HG02938 (cell line): Measurements from ENCODE around the gene PDE3A.
"Not testable (repeated sequence)": the region's sequence is repeated elsewhere in the genome, so short reads cannot be mapped to it uniquely, and the experiment has no call there.

ENCODE experiments used
- ATAC-seq: cut with Tn5 transposase; IDR thresholded peaks from one replicate; pipeline ENCODE4 v1.9.1; 2021; ENCODE audit warnings: mild to moderate bottlenecking, moderate library complexity; ENCODE audit not compliant: unreplicated experiment

The PDE3A gene

DNA sequence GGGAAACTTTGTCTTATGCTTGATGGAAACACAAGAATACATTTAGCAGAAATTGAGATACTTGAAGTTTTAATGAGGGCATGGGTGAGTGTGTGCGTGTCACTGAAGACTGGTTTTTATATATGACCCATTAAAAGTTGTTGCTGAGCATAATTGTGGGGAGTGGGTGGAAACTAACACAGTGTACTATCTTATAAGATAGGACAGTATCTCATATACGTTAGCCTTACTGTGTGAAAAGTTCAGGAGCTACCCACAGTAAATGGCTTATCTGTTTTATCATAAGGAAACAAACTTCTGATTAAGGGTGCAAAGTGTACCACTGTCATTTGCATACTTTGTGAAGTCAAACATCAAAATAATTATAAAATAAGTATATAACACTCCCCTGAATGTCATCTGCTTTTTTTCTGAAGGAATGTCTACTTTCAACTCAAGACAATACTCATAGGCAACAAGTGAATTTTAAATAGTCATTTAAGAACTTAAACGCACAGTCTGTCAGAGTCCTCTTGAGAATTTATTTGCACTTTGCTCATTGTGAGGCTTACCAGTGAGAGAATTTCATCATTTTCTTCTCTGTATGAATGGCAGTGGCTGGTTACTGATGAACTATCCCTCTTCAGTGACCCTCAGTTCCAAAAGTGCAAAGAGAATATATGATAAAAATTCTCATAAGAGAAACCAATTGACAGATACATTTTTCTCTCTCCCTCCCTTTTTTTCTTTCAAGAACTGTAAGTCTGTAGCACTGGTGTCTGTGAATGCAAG is 4.2 kb downstream of the PDE3A start:
- no peak for ATAC-seq

DNA sequence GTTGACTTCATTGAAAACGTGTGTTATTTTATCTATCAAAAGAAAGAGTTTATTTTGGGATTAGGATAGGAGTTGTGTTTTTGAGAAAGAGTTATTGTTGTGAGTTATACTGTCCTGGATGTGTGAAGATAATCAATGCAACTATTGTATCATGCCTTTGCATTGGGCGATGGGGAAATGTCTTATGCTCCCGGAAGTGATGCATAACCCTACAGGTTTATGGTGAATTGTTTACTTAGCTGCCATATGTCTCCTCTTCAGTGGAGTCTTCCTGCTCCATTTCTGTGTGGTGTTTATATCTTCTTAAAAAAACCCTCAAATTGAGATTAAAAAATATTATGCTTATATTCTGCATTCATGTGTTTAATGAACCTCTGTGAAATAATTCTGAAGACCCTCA is 6.5 kb downstream of the PDE3A start:
- no peak for ATAC-seq

DNA sequence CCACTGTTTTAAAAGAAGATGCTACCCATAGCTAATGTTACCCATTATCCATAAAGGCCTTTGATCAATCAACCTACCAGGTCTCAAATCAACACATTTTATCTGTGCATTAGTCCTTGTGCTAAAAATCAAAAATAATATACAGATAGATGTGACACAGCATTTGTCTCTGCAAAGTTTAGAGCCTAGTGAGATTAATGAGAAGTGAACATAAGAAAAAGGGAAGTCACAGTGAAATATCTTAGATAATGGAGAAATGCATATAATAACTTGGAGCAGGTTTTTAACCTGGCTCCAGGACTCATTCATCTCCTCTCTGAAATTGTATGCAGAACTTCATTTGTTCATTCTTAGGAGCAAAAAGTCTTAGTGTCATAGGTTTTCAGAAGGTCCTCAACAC is 7.2 kb downstream of the PDE3A start:
- no peak for ATAC-seq

DNA sequence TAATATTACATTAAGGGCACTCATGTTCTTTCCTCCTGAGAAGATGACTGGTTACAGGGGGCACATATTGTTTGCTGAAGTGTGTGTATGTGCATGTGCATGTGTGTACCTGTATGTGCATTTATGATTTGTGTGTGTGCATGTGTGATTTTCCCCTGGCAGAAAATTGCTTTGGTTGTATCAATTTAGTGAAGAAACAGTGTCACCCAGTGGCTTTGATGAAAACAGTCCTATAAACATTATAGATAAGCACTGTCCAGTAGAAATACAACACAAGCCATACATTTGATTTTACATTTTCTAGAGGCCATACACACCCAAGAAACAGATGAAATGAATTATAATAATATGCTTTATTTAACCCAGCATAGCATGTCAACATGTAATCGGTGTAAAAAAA is 8.6 kb downstream of the PDE3A start:
- no peak for ATAC-seq

DNA sequence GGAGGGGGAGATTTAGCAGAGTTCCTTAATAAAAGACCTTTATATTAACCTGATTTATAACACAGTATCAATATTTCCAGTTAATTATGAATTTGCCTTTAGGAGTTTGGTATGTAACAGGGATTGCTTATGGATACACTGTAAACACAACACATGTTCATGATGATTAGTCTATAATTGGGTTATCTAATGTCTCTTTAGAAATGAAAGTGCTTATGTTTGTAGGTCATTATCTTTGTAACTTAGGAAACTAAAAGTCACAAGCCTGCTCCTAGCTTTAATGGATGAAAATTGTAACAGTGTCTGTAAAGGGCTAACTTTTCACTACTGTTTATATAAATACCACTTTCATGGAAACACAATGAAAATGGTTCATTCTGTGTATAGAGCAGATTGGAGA is 9.4 kb downstream of the PDE3A start:
- no peak for ATAC-seq

DNA sequence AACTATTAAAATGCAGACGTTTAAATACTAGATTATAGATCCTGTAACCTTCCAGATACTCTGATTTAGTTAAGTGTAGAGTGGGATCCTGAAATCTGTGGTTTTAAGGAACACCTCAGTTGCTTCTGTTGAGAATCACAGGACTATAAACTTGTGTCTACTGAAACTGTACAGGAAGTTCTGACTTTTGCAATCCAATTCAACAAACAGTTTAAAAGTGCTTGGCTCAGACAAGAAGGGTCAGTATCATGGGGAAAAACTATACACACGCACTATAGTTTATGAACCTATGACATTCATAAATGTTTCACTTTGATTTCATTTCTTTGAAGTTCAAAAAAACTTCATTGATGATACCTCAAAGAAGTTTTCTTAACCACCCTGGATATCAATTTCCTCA is 13.8 kb downstream of the PDE3A start:
- no peak for ATAC-seq

DNA sequence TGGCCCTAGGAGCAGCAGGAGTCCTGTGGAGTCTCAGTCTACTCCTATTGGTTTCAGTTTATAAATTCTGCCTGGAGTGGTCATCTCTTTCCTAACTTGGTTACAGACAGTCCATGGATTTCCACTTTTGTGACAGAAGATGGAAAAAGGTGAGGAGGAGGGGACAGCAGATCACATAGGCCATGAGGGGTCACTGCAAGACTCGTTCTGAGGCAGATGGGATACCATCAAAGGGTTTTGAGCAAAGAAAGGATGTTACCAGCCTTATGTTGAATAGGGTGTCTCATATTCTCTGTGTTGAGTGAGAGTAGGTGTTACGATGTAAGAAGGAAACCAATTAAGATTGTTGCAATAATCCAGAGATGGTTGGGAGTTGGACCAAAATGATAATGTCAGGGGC is 15.3 kb downstream of the PDE3A start:
- no peak for ATAC-seq

DNA sequence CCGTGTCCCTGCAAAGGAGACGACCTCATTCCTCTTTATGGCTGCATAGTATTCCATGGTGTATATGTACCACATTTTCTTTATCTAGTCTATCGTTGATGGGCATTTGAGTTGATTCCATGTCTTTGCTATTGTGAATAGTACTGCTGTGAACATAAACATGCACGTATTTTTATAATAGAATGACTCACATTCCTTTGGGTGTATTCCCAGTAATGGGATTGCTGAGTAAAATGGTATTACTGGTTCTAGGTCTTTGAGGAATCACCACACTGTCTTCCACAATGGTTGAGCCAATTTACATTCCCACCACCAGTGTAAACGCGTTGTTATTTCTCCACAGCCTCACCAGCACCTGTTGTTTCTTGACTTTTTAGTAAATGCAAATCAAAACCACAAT is 16.5 kb downstream of the PDE3A start:
- ATAC-seq = not testable (repeated sequence)

DNA sequence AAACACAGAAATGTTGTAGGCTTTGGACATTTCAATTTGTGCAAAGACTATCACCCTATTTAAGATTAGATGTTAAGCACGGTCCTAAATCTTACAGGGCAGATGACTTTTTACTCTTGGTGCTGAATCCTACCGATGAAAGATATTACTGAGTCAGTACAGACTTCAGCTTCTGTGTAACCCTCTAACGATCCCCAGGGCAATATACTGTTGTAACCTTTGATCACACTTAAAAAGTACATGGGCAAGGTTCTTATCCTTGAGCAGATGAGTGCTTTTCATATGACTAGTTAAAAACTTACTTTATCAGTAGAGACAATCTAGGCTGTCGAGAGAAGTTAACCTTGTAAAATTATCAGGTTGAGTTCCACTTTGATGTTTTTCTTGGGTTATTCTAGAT is 22.5 kb downstream of the PDE3A start:
- no peak for ATAC-seq

DNA sequence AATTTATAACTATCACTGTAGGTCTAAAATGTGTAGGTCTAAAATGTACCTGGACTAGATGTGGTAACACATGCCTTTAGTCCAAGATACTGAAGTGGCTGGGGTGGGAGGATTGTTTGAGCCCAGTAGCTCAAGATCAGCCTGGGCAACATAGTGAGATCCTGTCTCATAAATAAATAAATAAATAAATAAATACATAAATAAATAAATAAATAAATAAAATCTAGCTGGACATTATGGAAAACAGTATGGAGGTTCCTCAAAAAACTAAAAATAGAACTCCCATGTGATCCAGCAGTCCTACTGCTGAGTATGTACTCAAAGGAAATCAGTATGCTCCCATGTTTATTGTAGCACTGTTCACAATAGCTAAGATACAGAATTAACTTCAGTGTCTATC is 24.0 kb downstream of the PDE3A start:
- no peak for ATAC-seq

DNA sequence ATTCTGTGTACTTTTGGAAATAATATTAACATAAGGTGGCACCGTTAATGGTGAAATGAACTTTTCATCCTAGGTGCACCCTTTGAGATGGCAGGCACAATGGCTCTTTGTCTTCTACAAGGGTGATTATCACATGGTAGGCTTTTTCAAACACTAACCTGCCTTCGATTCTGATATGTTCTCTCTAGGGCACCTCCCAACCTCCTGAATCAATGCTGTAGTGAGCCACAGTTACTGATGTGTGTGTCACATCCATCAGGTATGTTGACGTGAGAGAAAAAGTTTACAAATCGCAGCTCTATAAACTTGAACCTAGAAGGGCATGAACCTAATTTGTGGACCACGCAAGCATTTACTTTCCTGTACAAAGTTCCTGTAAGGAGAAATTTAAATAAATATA is 25.4 kb downstream of the PDE3A start:
- no peak for ATAC-seq

DNA sequence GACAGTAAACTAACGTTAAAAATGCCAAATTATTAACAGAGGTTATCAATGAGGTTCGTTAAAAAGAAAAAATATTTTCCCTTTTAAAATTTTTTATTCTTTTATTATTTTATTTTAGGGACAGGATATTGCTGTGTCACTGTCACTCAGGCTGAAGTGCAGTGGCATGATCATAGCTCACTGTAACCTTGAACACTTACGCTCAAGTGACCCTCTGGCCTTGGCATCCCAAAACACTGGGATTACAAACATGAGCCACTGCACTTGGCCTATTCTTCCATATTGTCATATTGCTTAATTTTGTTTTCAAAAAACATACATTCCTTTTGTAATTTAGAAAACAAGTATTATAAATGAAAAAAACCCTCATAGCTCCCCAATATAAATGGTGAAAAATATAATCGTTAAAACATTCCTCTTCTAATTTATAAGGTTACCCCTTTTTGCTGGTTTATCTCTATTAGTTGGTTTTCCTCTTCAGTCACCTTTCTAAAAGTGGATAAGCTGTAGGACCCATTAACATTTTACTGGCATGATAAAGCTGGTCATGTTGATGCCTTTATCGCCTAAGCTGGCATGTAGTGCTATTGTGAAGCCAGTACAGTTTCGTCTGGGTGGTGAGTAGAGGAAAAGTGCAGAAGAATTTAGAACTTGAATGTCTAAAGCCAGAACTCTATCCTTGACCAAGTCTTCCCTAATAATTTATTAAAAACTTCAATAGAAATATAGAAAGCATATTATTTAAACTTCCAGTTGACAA is 27.6 kb downstream of the PDE3A start:
- no peak for ATAC-seq

DNA sequence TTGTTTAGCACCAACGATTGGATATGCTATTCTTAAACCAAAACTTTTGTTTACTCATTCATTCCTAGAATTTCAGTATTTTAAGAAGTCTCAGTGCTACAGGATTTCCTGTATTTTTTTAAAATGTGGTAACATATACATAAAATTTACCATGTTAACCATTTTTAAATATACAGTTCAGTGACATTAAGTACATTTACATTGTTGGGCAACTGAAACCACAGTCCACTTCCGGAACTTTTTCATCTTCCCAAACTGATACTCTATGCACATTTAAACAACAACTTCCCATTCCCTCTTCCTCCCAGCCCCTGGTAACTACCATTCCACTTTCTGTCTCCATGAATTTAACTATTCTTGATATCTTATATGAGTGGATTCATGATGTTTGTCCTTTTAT is 30.3 kb downstream of the PDE3A start:
- no peak for ATAC-seq

DNA sequence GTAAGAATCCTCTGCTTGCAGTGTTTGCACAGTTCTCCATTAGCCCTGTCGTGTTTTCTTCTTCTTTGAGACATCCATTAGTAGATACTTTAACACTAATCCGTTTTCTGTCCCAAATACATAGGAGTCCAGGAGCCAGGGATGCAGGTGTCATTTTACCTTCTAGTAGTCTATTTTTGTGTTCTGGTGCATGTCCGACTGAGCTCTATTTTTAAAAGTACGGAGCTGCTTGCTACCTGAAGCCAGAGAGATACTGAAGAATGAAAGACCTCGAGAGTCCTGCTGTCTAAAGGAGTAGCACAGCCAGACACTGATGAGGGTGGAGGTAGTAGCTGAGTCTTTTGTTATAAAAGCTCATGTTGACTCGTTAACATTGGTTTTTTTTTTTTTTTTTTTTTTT is 31.7 kb downstream of the PDE3A start:
- no peak for ATAC-seq

DNA sequence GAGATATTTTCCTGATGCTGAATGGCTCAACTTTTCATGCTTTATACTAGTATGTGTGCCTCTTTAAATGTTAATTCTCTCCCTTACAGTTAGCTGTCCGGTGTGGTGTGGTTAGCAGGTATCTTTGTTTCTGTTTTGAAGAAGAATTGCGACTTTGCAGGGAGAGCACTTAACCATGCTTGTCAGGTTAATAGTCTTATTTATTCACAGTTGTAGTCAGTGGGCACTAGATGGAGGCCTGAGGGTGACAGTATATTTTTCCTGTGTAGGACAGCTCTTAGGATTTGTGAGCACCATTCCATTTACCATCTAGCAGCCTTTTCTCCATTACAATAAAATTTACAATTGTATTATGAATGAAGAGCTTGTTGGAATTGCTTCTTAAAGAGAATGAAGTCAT is 34.9 kb downstream of the PDE3A start:
- ATAC-seq = no peak

DNA sequence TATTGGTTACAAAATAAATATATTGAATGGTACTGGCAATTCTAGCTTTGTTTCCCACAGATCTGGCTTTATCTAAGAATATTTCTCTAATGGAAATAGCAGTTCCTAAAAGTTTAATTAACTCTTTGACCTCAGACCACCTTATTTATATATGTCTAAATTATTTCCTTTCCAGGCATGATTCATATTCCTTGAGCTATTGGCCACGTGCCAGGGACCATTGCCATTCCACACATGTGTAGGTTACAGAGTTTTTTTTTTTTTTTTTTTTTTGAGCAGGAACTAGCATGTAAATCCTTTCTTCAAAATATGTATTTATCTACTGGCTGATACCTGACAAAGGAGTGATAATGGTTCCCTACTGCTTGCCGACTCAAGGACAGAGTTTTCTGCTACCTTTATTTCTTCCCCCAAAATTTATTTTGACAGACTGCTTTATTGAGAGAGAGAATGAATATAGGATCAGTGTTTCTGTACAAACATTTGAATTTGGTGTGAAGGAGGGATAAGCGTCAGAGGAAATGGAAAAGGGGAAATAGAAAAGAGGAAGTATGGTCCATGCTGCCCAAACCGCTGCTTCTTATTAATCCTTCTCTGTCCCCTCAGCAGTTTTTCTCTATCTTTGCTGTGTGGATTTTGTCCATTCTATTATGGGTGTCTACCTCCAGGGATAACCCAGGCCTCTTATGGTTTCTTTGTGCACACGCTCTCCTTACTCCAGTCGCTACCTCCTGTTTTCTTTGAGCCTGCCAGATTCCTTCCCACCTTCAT is 36.4 kb downstream of the PDE3A start:
- no peak for ATAC-seq

DNA sequence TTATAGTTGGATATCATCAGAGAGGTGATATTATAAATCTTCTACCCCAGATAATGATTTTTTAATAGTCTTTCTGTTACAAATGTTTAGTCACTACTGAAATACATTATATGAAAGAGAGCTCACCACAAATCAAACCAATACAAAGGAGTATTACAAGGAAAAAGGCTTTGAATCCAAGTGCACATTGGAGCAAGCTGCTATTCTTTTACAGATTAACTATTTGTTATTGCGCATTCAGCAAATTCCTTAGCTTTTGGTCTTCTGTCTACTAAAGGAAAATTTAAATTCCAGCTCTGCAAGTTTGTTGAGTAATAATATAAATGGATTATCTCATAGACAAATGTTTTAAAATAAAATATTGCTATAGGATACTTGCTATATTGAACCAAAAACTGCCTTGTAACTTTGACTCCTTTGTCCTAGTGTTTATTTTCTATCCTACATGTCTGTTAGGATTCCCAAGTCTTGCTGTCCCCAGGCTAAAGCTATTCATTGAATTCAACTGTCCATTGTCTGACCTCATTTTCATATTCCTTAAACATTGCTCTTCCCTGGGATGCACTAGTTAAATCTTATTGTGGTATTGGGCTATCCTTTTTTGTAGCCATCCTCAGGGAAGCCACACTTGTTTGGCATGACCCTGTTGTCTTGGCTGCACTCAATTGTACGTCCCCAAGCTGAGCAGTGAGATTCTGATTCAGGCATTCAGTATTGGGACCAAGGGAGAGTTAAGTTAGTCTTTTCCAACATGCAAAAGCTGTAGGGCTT is 41.5 kb downstream of the PDE3A start:
- ATAC-seq = no peak

DNA sequence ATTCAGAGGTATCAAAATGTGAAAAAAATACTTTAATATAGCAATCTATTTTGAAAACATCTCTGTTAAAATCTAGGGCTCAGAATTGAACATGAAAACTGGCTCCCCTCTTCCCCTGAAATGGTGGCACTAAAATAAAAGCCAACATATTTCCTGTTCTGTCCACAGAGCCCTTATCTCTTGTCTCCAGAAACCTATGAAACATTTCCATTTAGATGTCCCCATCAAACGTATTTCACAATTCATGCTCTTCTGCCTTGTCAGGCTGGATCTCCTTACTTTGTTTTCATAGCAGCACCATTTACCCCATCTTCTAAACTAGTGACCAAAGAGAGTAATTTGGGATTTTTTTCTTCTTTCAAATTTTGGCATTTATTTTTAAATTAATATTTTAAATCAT is 42.4 kb downstream of the PDE3A start:
- ATAC-seq = no peak

DNA sequence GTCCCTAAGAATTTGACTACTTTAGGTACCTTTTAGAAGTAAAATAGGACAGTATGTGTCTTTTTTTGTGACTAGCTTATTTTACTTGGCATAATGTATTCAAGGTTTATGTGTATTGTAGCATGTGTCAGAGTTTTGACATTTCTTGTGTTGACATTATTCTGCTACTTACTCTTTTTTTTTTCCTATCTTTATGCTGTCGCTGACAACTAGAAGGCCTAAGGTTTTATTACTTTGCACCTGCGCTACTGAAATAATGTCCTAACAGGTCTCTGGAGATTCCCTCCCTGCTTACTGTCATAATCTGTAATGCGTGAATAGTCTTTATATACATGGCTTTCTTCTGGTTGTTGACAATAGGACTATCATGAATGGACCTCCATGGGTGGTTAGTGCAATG is 43.0 kb downstream of the PDE3A start:
- no peak for ATAC-seq

DNA sequence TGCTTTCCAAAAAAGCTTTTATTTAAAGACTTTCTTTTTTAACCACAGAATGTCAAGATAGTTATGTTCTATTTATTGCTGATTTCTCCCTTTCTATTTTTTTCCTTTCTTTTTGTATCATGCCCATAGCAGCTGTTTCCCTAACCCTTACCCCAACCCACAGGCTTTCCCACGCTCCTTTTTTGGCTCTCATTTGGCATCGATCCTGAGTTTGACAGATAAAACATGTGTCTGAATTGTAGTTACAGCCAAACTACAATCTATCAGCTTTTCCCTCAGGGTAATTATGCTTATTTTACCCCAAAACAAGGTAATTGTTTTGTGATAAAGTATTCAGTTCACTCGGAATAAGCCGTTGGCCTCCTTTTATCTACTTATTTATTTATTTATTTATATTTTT is 46.7 kb downstream of the PDE3A start:
- ATAC-seq = no peak

DNA sequence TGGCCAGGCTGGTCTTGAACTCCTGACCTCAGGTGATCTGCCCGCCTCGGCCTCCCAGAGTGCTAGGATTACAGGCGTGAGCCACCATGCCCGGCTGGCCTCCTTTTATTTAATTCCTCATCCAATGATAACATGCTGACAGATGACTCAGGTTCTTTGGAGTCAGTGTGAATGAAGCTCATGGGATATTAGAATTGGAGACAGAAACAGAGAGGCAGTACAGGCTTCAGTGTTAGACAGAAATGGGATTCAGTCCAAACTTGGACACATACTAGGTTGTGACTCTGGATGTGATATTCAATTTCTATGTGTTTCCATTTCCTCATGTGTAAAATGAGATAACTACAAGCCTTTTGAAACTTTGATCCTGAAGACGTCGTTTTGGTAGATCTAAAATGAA is 47.3 kb downstream of the PDE3A start:
- no peak for ATAC-seq
